Right lobe of liver (tissue), 4 donors: ENCODE results near the gene CCDC179.

ENCODE experiments used
- POLR2A ChIP-seq: fragments of 450-650 bp; IDR thresholded peaks from one replicate; pipeline ENCODE4 v1.6.1; 2017; ENCODE audit warnings: antibody characterized with exemption, mild to moderate bottlenecking
- TF ChIP-seq, protein P1 (sequence below), 4 donors: fragments of 200-600 bp in 3 of 4; fragments of 450-650 bp in 1 of 4; IDR thresholded peaks; one replicate each; pipeline versions ENCODE4 v1.5.1 to v1.8.0; 2016 to 2022; ENCODE audit warnings: antibody characterized with exemption in 4 of 4, mild to moderate bottlenecking in 2 of 4
- donor health status: DM: no; HTN: no; CAD: no.
- donor health status: DM: no; HTN: no; CAD: no.
- donor health status: DM: no; HTN: yes; CAD: no.

DNA sequence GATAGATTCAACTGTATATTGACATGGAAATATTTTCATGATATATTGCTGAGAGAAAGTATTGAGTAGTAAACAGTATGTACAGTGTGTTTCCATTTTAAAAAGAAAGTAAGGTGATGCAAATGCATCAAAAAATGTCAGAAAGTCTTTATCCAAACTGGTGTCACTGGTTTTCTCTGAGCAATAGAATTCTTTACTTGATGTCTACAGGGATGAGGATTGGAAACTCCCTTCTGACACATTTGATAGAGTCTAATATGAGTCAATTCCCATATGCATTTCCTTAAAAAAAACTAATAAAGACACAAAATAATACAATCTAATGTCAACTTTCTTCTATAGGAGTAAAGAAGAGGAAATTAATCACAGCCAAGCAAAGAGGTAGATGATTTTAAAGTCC is 18.3 kb upstream of the CCDC179 start:
- TF ChIP-seq, protein P1, sequence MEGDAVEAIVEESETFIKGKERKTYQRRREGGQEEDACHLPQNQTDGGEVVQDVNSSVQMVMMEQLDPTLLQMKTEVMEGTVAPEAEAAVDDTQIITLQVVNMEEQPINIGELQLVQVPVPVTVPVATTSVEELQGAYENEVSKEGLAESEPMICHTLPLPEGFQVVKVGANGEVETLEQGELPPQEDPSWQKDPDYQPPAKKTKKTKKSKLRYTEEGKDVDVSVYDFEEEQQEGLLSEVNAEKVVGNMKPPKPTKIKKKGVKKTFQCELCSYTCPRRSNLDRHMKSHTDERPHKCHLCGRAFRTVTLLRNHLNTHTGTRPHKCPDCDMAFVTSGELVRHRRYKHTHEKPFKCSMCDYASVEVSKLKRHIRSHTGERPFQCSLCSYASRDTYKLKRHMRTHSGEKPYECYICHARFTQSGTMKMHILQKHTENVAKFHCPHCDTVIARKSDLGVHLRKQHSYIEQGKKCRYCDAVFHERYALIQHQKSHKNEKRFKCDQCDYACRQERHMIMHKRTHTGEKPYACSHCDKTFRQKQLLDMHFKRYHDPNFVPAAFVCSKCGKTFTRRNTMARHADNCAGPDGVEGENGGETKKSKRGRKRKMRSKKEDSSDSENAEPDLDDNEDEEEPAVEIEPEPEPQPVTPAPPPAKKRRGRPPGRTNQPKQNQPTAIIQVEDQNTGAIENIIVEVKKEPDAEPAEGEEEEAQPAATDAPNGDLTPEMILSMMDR (IDR thresholded peaks at IDR 0.05), result no peak
- TF ChIP-seq POLR2A, result no peak
